H9 (cell line): ENCODE results near the gene FXN. TPM values are rescaled to one million over a fixed set of nuclear protein-coding genes. Genes with fewer than 3 reads are reported as not detected.

Source experiments
- DNase-seq: peaks from one replicate; pipeline ENCODE4 v3.0.0-alpha.2; 2017
- H2AFZ ChIP-seq: one replicate; pipeline ENCODE4 v1.6.1; 2013; ENCODE audit warnings: mild to moderate bottlenecking, low read length, control low read depth, moderate library complexity
- H2AK5ac ChIP-seq: 2 replicates; pipeline ENCODE4 v1.6.1; 2013; ENCODE audit warnings: low read length, control low read depth, mixed read lengths; ENCODE audit not compliant: insufficient read length
- H2BK120ac ChIP-seq: one replicate; pipeline ENCODE4 v1.6.1; 2013; ENCODE audit warnings: low read depth, mild to moderate bottlenecking, low read length, control low read depth, inconsistent platforms; ENCODE audit not compliant: poor library complexity, severe bottlenecking
- H2BK12ac ChIP-seq: 2 replicates; pipeline ENCODE4 v1.6.1; 2013; ENCODE audit warnings: low read length, control low read depth, mixed read lengths, low read depth; ENCODE audit not compliant: insufficient read length
- H2BK15ac ChIP-seq: 2 replicates; pipeline ENCODE4 v1.6.1; 2013; ENCODE audit warnings: low read depth, low read length, control low read depth
- H2BK20ac ChIP-seq: one replicate; pipeline ENCODE4 v1.6.1; 2013; ENCODE audit warnings: low read depth, mild to moderate bottlenecking, low read length, control low read depth, inconsistent platforms; ENCODE audit not compliant: poor library complexity, severe bottlenecking
- H2BK5ac ChIP-seq: 2 replicates; pipeline ENCODE4 v1.6.1; 2013; ENCODE audit warnings: low read length, control low read depth, mixed read lengths; ENCODE audit not compliant: insufficient read length
- H3K14ac ChIP-seq: 2 replicates; pipeline ENCODE4 v1.6.1; 2013; ENCODE audit warnings: low read length, control low read depth; ENCODE audit not compliant: insufficient read depth
- H3K18ac ChIP-seq: 2 replicates; pipeline ENCODE4 v1.6.1; 2013; ENCODE audit warnings: low read depth, mild to moderate bottlenecking, mixed read lengths, low read length, control low read depth; ENCODE audit not compliant: insufficient read length
- H3K23ac ChIP-seq: 2 replicates; pipeline ENCODE4 v1.6.1; 2013; ENCODE audit warnings: low read length, control low read depth, mixed read lengths, low read depth; ENCODE audit not compliant: insufficient read length
- H3K23me2 ChIP-seq: 2 replicates; pipeline ENCODE4 v1.6.1; 2013; ENCODE audit warnings: low read depth, mild to moderate bottlenecking, mixed read lengths, low read length, control low read depth; ENCODE audit not compliant: insufficient read length, poor library complexity, severe bottlenecking
- H3K27ac ChIP-seq: 2 replicates; pipeline ENCODE4 v1.5.1; 2013; ENCODE audit warnings: low read length, control low read depth, mixed read lengths, low read depth; ENCODE audit not compliant: insufficient read length
- H3K27me3 ChIP-seq: 2 replicates; pipeline ENCODE4 v1.6.1; 2013; ENCODE audit warnings: low read length, control low read depth, inconsistent platforms; ENCODE audit not compliant: insufficient read depth
- H3K4ac ChIP-seq: 2 replicates; pipeline ENCODE4 v1.6.1; 2013; ENCODE audit warnings: low read depth, mild to moderate bottlenecking, control low read depth, inconsistent platforms, low read length, moderate library complexity
- H3K4me1 ChIP-seq: 2 replicates; pipeline ENCODE4 v1.6.1; 2013; ENCODE audit warnings: low read length, control low read depth, inconsistent platforms; ENCODE audit not compliant: insufficient read depth
- H3K4me2 ChIP-seq: 2 replicates; pipeline ENCODE4 v1.6.1; 2013; ENCODE audit warnings: low read length, control low read depth, mixed read lengths; ENCODE audit not compliant: insufficient read length, insufficient read depth
- H3K56ac ChIP-seq: 2 replicates; pipeline ENCODE4 v1.6.1; 2013; ENCODE audit warnings: low read depth, mild to moderate bottlenecking, mixed read lengths, low read length, control low read depth; ENCODE audit not compliant: insufficient read length
- H3K79me1 ChIP-seq: 2 replicates; pipeline ENCODE4 v1.6.1; 2013; ENCODE audit warnings: low read depth, mild to moderate bottlenecking, moderate library complexity, low read length, control low read depth, inconsistent platforms; ENCODE audit not compliant: insufficient read depth, poor library complexity, severe bottlenecking
- H3K79me2 ChIP-seq: 2 replicates; pipeline ENCODE4 v1.6.1; 2013; ENCODE audit warnings: low read length, control low read depth, inconsistent platforms; ENCODE audit not compliant: insufficient read depth
- H3K9ac ChIP-seq: 2 replicates; pipeline ENCODE4 v1.6.1; 2013; ENCODE audit warnings: low read length, control low read depth, mixed read lengths; ENCODE audit not compliant: insufficient read length; ENCODE audit errors: extremely low read depth
- H3K9me3 ChIP-seq: one replicate; pipeline ENCODE4 v1.6.1; 2013; ENCODE audit warnings: low read depth, low read length, inconsistent platforms; ENCODE audit not compliant: control insufficient read depth
- H3T11ph ChIP-seq: one replicate; pipeline ENCODE4 v1.6.1; 2013; ENCODE audit warnings: mild to moderate bottlenecking, low read length, control low read depth, inconsistent platforms
- H4K20me1 ChIP-seq: one replicate; pipeline ENCODE4 v1.6.1; 2013; ENCODE audit not compliant: control insufficient read depth, insufficient read length, insufficient read depth
- H4K5ac ChIP-seq: 2 replicates; pipeline ENCODE4 v1.6.1; 2013; ENCODE audit warnings: low read depth, mild to moderate bottlenecking, mixed read lengths, low read length, control low read depth; ENCODE audit not compliant: insufficient read length
- H4K8ac ChIP-seq: replicated peaks from 2 replicates; pipeline ENCODE4 v1.6.1; 2013; ENCODE audit warnings: low read length, control low read depth, mixed read lengths, low read depth; ENCODE audit not compliant: insufficient read length
- H4K91ac ChIP-seq: 2 replicates; pipeline ENCODE4 v1.6.1; 2013; ENCODE audit warnings: low read depth, mild to moderate bottlenecking, moderate library complexity, mixed read lengths, low read length, control low read depth; ENCODE audit not compliant: insufficient read length
- H3K27ac Mint-ChIP-seq, 3 experiments: 2 replicates in 2 of 3; 3 replicates in 1 of 3; pipeline ENCODE4 v1.8.0; 2020 to 2021; ENCODE audit warnings: mixed read lengths in 3 of 3, mild to moderate bottlenecking in 1 of 3, moderate library complexity in 1 of 3
- H3K27me3 Mint-ChIP-seq: 2 replicates; pipeline ENCODE4 v1.8.0; 2021; ENCODE audit warnings: low read depth, mild to moderate bottlenecking, moderate library complexity, mixed read lengths
- H3K36me3 Mint-ChIP-seq, 3 experiments: 2 replicates in 2 of 3; 3 replicates in 1 of 3; pipeline ENCODE4 v1.8.0; 2020 to 2021; ENCODE audit warnings: low read depth in 3 of 3, mixed read lengths in 3 of 3; ENCODE audit not compliant: insufficient read depth in 1 of 3
- H3K4me1 Mint-ChIP-seq, 2 experiments: 2 replicates each; pipeline ENCODE4 v1.8.0; 2020; ENCODE audit warnings: mixed read lengths in 2 of 2
- H3K4me3 Mint-ChIP-seq, 2 experiments: 2 replicates in 1 of 2; 3 replicates in 1 of 2; pipeline ENCODE4 v1.8.0; 2020 to 2021; ENCODE audit warnings: mild to moderate bottlenecking in 2 of 2, mixed read lengths in 2 of 2, moderate library complexity in 1 of 2
- H3K9me3 Mint-ChIP-seq, 2 experiments: 2 replicates in 1 of 2; 3 replicates in 1 of 2; pipeline ENCODE4 v1.8.0; 2020; ENCODE audit warnings: mild to moderate bottlenecking in 2 of 2, mixed read lengths in 2 of 2, moderate library complexity in 1 of 2
- CTCF ChIP-seq: fragments of 200-600 bp; sonication (generic); conservative IDR thresholded peaks from 3 replicates; pipeline ENCODE4 v1.8.0; 2021; ENCODE audit warnings: antibody characterized with exemption, mild to moderate bottlenecking
- WGBS: extraction: QIAGEN DNeasy Blood & Tissue Kit; methylation state at CpG from one replicate; pipeline ENCODE4 v1.1.7; 2013; ENCODE audit warnings: missing lambda C conversion rate, low lambda C conversion rate, mixed read lengths; ENCODE audit not compliant: insufficient read length; ENCODE audit errors: extremely low coverage; 5-methylcytosine and 5-hydroxymethylcytosine counted together
- total RNA-seq: library from RNA; stranded (reverse); gene quantifications from 2 replicates; pipeline ENCODE4 v1.2.1, GENCODE V29; 2021

The FXN gene
- total RNA-seq, 1 experiment from 2014 or later = 34.4 TPM

GRCh38 chr9:69137311-69137710 is 101.8 kb downstream of the FXN start:
- H2BK15ac ChIP-seq = no peak overlapping the region
- no peak overlapping the region for H2AK5ac ChIP-seq
- Mint-ChIP-seq H3K27ac (peak overlapping the region in 2 of 3 experiments; percentile 33 to 40; a peak in 2 of 7 replicates), H3K9me3 (no peaks in the 10 kb centered on the region), H3K4me1 (peaks cover 20 to 32% of the 10 kb centered on the region in 2 experiments), H3K36me3 (peaks cover 30 to 41% (median 35%) of the 10 kb centered on the region in 3 experiments), H3K4me3 (no peak overlapping the region), H3K27me3 (no peaks in the 10 kb centered on the region)
- no peak overlapping the region for H4K5ac ChIP-seq
- H3K4me2 ChIP-seq = no peak overlapping the region
- no peak overlapping the region for H2BK120ac ChIP-seq
- H3K9me3 ChIP-seq = no peaks in the 10 kb centered on the region
- no peak overlapping the region for H3K27ac ChIP-seq
- no peak overlapping the region for H3T11ph ChIP-seq
- H3K79me1 ChIP-seq = peaks cover 9% of the 10 kb centered on the region
- no peak overlapping the region for H3K14ac ChIP-seq
- no peaks in the 10 kb centered on the region for H4K20me1 ChIP-seq
- no peak overlapping the region for H2BK12ac ChIP-seq
- H4K91ac ChIP-seq = no peak overlapping the region
- H4K8ac ChIP-seq = no peak overlapping the region
- no peak overlapping the region for H3K4ac ChIP-seq
- no peaks in the 10 kb centered on the region for H3K27me3 ChIP-seq
- H2BK5ac ChIP-seq = no peak overlapping the region
- no peak overlapping the region for H3K23ac ChIP-seq
- H3K56ac ChIP-seq = no peak overlapping the region
- H2BK20ac ChIP-seq = no peak overlapping the region
- peak; percentile 4 for DNase-seq
- H3K9ac ChIP-seq = no peak overlapping the region
- no peak overlapping the region for H2AFZ ChIP-seq
- peaks cover 29% of the 10 kb centered on the region for H3K79me2 ChIP-seq
- H3K4me1 ChIP-seq = peaks cover 2% of the 10 kb centered on the region; the same call in 1 of the 2 replicates
- no peaks in the 10 kb centered on the region for H3K23me2 ChIP-seq
- TF ChIP-seq CTCF = no peak
- no CpG with 5 or more reads among the region's 8 CpGs for WGBS
- H3K18ac ChIP-seq = no peak overlapping the region
